ENCODE data around the gene CNKSR2.

The CNKSR2 gene

DNA sequence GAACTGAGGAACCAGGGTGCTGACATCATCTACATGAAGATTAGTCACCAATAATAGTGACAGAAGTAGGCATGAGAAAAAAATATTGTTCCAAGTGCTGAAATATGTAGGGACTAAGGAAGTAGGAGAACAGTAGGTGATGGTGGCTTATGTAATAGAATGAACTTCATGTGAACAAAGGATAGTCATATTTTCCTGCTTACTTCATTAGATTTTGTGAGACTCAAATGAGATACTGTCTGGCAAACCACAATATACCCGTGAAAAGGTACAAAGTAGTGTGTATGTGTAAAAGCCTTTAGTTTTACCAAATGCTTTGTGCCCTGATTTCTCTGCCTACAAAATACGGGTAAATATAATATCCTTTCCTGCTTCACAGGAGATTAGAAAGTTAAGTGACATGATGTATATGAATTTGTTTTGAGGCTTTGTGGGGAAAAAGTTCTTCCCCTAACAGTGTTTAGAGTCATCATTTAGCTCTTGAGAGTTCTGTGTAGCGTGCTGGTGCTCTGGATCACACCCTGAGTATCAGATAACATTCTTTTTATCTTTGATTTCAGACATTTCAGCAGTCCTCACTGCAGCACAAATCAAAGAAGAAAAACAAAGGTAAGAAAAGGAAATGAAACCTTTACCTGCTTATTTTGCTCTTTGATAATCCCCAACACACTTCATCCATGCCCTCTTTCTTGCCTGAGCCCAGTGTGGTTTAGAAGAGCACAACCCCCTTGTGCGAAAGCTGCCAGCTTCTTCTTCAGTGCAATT is 216.0 kb downstream of the CNKSR2 start:
- POLR2A ChIA-PET, result no interaction called here
- CTCF ChIA-PET, result no interaction called here
- no peak for DNase-seq (ENCODE audit: low read depth, low spot score)
- TF ChIP-seq, protein P1, sequence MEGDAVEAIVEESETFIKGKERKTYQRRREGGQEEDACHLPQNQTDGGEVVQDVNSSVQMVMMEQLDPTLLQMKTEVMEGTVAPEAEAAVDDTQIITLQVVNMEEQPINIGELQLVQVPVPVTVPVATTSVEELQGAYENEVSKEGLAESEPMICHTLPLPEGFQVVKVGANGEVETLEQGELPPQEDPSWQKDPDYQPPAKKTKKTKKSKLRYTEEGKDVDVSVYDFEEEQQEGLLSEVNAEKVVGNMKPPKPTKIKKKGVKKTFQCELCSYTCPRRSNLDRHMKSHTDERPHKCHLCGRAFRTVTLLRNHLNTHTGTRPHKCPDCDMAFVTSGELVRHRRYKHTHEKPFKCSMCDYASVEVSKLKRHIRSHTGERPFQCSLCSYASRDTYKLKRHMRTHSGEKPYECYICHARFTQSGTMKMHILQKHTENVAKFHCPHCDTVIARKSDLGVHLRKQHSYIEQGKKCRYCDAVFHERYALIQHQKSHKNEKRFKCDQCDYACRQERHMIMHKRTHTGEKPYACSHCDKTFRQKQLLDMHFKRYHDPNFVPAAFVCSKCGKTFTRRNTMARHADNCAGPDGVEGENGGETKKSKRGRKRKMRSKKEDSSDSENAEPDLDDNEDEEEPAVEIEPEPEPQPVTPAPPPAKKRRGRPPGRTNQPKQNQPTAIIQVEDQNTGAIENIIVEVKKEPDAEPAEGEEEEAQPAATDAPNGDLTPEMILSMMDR (IDR thresholded peaks at IDR 0.05; ENCODE audit: insufficient read depth, low read length, missing control alignments), result no peak
- no peak overlapping the region for H3K4me3 ChIP-seq (ENCODE audit: low read depth, low read length)

DNA sequence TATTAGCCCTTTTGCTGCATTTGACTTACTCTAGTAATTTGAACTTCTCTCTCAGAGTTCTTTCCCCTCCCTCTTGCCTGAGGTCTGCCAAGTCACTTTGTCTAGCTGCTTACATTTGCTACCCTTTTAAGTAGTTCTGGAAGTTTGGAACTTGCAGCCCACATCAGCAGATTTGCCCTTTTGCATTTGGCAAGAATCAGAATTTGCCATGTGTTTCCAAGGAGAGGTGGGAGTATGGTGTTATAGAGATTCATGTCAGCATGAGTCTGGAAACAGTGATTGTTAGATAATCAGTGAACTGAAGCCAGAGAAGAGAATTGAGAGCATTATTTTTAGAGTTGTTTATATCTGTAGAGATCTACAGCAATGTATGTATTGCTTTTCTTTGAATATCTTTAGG is 231.8 kb downstream of the CNKSR2 start:
- ChIA-PET CTCF (no interaction called here), POLR2A (no interaction called here)
- DNase-seq (ENCODE audit: low read depth, low spot score), result no peak
- TF ChIP-seq, protein P1 (IDR thresholded peaks at IDR 0.05; ENCODE audit: insufficient read depth, low read length, missing control alignments), result no peak
- H3K4me3 ChIP-seq (ENCODE audit: low read depth, low read length), result no peak overlapping the region

DNA sequence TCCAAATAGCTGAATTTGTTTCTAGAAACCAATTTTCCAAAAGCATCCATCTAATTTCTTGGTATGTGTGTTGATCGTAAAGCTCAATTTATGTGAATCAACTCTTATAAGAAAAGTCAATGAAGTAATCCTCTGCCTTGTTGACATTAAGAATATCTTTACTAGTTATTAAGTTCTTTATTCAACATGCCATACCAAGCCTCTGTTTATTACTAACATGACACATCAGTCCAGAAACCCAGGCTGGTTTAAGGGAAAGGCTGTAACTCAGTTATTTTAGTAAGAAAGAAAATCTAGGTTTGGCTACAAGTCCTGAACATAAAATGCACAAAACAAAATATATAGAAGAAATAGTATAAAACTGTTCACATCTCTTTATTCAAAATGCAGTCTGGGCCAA is 235.9 kb downstream of the CNKSR2 start:
- ChIA-PET POLR2A (no interaction called here), CTCF (no interaction called here)
- no peak for DNase-seq (ENCODE audit: low read depth, low spot score)
- TF ChIP-seq, protein P1 (IDR thresholded peaks at IDR 0.05; ENCODE audit: insufficient read depth, low read length, missing control alignments), result no peak
- no peak overlapping the region for H3K4me3 ChIP-seq (ENCODE audit: low read depth, low read length)

DNA sequence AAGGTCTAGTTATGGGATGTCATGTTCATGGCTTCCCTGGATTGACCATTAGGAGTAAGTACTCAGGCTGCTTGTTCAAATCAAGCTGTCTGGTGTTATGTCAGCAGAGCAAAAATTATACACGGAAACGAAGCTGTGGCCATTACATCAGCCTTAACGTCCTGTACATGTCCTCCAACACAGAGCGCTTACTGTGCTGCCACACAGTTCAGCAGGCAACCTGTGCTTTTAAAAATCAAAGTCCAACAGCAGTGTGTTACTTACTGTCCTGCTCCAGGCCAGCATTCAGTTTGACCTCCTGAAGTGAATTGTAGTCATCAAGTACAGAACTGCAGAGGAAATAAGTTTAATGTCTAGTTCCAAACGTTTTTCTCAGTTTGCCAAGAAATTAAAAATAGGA is 237.9 kb downstream of the CNKSR2 start:
- DNase-seq (ENCODE audit: low read depth, low spot score), result no peak
- H3K4me3 ChIP-seq (ENCODE audit: low read depth, low read length), result no peak overlapping the region
- TF ChIP-seq, protein P1 (IDR thresholded peaks at IDR 0.05; ENCODE audit: insufficient read depth, low read length, missing control alignments), result no peak
- POLR2A ChIA-PET, result no interaction called here
- CTCF ChIA-PET, result no interaction called here

DNA sequence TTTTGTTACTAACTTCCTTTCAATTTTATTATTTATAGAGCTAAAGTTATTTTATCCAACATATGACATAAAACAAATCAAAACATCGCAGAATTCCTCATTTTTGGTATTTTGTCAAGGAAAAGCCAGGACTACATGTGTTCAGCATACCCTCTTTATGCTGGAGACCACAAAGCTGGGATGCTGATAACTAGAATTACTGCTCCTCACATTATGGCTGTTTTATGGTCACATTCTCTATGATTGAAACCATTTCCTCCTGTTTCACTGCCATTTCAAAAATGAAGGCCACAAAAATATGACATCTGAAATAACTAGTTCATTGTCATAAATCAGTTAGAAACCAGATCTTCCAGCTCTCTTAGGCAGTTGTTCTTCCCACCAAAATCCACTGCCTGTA is 242.2 kb downstream of the CNKSR2 start:
- no peak overlapping the region for H3K4me3 ChIP-seq (ENCODE audit: low read depth, low read length)
- DNase-seq (ENCODE audit: low read depth, low spot score), result no peak
- TF ChIP-seq, protein P1 (IDR thresholded peaks at IDR 0.05; ENCODE audit: insufficient read depth, low read length, missing control alignments), result no peak
- POLR2A ChIA-PET, result no interaction called here
- CTCF ChIA-PET, result no interaction called here

DNA sequence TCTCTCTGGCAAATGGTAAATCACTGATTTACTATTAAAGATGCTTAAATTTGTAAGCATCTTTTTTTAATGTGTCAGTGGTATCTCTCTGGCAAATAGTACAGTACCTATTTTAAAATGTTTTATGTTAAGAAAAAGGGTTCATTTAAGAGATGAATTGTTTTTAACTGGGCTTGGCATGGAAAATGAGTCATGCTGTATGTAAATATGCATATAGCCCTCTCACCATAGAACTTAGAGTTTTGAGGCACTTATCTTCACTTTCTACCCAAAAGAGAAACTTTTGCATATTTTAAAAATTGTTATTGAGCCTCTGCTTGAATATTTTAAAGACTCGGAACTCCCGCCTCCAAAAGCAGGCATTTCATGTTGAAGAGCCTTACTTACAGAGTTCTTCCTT is 246.0 kb downstream of the CNKSR2 start:
- ChIA-PET CTCF (no interaction called here), POLR2A (no interaction called here)
- TF ChIP-seq, protein P1 (IDR thresholded peaks at IDR 0.05; ENCODE audit: insufficient read depth, low read length, missing control alignments), result no peak
- DNase-seq (ENCODE audit: low read depth, low spot score), result no peak
- no peak overlapping the region for H3K4me3 ChIP-seq (ENCODE audit: low read depth, low read length)

Measured in AG04449 (cell line).